Activated naive CD8-positive, alpha-beta T cell treated with anti-CD3 and anti-CD28 coated beads for 36 hours (primary cell): ENCODE results near the gene SEMA3A. TPM values are rescaled to one million over a fixed set of nuclear protein-coding genes. Genes with fewer than 3 reads are reported as not detected.

Source experiments
- DNase-seq: peaks from one replicate; pipeline ENCODE4 v3.0.0; 2021
- H3K27ac Mint-ChIP-seq: one replicate; pipeline ENCODE4 v1.8.0; 2022; ENCODE audit warnings: mild to moderate bottlenecking, moderate library complexity, mixed read lengths
- H3K27me3 Mint-ChIP-seq: one replicate; pipeline ENCODE4 v1.8.0; 2022; ENCODE audit warnings: mild to moderate bottlenecking, mixed read lengths
- H3K36me3 Mint-ChIP-seq: one replicate; pipeline ENCODE4 v1.8.0; 2021; ENCODE audit warnings: mild to moderate bottlenecking, mixed read lengths
- H3K4me1 Mint-ChIP-seq: one replicate; pipeline ENCODE4 v1.8.0; 2021; ENCODE audit warnings: mixed read lengths
- H3K4me3 Mint-ChIP-seq: one replicate; pipeline ENCODE4 v1.8.0; 2022; ENCODE audit warnings: mild to moderate bottlenecking, moderate library complexity, mixed read lengths
- H3K9me3 Mint-ChIP-seq: one replicate; pipeline ENCODE4 v1.8.0; 2022; ENCODE audit warnings: mixed read lengths
- total RNA-seq, 2 experiments: library from RNA; stranded (reverse); gene quantifications; one replicate each; pipeline ENCODE4 v1.2.3, GENCODE V29; 2021

Gene SEMA3A
- total RNA-seq, 2 experiments from 2014 or later: 1.9 to 2.2 TPM

DNA sequence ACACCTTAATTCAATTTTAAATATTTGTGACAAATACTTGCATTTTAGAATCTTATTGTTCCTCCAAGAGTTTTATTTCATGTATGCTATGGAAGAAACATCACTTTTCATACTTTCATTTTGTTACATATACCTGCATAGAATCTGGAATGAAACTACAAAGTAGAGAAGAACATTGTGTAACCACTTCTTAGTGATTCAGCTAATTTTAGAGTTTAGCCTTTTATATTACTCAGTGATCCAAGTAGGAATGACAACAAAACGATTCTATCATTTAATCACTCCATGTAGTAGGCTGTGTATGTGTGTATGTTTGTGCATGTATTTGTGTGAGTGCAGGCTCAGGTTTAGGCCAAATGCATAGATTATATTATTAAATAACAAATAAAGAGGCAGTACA is 14.4 kb upstream of the SEMA3A start:
- Mint-ChIP-seq H3K9me3 (no peaks in the 10 kb centered on the region), H3K4me1 (no peaks in the 10 kb centered on the region), H3K27ac (no peak overlapping the region), H3K4me3 (no peak overlapping the region), H3K36me3 (no peaks in the 10 kb centered on the region), H3K27me3 (no peaks in the 10 kb centered on the region)
- DNase-seq: no peak

DNA sequence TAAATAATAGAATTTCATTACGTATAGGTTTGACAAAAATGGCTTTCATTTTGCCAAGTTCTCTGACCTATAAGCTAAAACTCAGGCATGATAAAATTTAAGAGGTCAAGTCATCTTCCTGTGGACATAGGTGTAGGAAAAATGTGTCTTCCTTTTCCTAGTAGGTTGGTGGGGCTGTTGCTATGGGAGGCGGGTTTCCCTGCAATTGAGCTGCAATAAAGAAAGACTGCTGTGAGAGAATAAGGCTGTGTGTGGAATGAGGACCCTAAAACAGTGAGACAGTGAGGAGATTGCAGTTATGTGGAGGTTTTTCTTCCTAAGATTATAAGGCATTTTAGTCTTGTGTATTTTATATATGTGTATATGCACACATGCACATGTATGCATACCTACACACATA is 13.0 kb upstream of the SEMA3A start:
- DNase-seq: no peak
- Mint-ChIP-seq H3K4me1 (no peaks in the 10 kb centered on the region), H3K9me3 (no peaks in the 10 kb centered on the region), H3K27ac (no peak overlapping the region), H3K36me3 (no peaks in the 10 kb centered on the region), H3K27me3 (no peaks in the 10 kb centered on the region), H3K4me3 (no peak overlapping the region)

DNA sequence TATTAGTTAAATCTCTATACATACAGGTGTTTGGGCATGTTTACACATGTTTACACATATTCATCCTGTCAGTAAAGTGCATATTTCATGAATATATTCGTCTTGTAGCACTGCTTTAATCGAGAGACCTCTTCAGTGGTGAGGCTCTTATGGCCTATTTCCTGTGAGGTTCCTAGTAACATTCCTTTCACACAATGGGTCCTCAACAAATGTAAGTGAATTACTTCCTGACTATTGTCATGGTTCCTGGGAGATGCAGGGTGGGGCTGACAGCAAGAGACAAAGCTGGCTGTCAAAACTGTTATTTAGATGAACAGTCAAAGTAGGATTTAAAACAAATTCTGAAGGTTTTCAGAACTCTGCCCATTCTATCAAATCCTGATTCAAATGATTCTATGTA is 12.4 kb upstream of the SEMA3A start:
- H3K36me3 Mint-ChIP-seq: no peaks in the 10 kb centered on the region
- H3K4me3 Mint-ChIP-seq: no peak overlapping the region
- DNase-seq: no peak
- H3K27ac Mint-ChIP-seq: no peak overlapping the region
- H3K27me3 Mint-ChIP-seq: no peaks in the 10 kb centered on the region
- H3K4me1 Mint-ChIP-seq: no peaks in the 10 kb centered on the region
- no peaks in the 10 kb centered on the region for H3K9me3 Mint-ChIP-seq

DNA sequence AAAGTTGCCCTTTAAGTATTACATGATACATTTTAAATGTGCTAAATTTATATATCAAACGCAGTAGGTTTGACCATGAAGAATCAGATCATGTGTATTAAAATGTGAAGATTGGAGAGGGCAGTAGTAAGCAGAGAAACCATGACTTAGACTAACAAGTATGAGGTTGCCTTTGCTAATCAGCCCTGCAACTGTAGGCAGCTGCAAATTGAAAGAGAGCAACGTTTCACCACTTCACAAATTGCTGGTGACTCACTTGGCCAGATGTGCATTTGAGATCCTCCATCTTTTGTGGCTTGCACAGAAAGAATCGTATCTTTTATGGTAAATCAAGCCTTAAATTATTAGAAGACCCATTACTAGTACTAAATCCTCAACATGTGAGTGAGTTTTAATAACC is 10.1 kb upstream of the SEMA3A start:
- Mint-ChIP-seq H3K9me3 (no peaks in the 10 kb centered on the region), H3K4me3 (no peak overlapping the region), H3K4me1 (peaks cover 2% of the 10 kb centered on the region), H3K27me3 (no peaks in the 10 kb centered on the region), H3K36me3 (no peaks in the 10 kb centered on the region), H3K27ac (no peak overlapping the region)
- no peak for DNase-seq

DNA sequence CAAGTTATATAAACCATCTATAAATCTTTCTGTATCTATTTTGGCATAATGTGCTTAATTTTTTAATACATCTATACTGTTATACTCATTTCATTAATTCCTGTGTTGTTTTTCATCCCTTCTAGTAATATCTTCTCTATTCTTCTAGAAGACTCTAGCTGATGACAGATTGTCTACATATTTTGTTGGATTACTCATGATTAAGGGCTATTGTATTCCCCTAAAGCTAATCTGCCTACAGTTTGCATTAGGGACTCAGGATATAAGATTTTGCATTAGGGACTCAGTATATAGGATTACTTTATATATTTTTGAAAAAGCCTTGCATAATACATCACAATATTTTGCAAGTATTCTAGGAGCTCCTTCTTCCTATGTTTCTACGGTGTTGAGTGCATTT is 8.3 kb upstream of the SEMA3A start:
- DNase-seq: no peak
- Mint-ChIP-seq H3K27me3 (no peaks in the 10 kb centered on the region), H3K36me3 (no peaks in the 10 kb centered on the region), H3K4me1 (peaks cover 7% of the 10 kb centered on the region), H3K4me3 (no peak overlapping the region), H3K9me3 (no peaks in the 10 kb centered on the region), H3K27ac (no peak overlapping the region)

DNA sequence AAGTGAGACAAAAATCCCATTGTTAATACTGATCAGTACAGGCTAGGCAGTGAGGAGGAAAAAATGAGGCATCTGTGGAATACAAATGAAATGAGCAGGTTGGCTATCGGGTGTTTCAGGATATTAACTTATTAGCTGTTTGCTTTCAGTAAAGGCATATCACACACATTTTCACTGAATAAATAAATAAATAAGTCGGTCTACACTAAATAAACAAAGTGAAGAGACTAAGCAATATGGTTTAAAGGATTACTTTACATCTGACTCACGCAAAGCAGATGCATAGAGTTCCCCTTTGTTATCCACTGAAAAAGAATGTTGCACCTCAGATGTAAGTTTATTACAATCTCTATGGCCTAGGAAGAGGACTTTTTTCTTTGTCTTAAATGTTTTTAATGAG is 6.3 kb upstream of the SEMA3A start:
- Mint-ChIP-seq H3K9me3 (no peaks in the 10 kb centered on the region), H3K27me3 (peaks cover 5% of the 10 kb centered on the region), H3K27ac (no peak overlapping the region), H3K4me1 (peaks cover 10% of the 10 kb centered on the region), H3K36me3 (no peaks in the 10 kb centered on the region), H3K4me3 (no peak overlapping the region)
- no peak for DNase-seq

DNA sequence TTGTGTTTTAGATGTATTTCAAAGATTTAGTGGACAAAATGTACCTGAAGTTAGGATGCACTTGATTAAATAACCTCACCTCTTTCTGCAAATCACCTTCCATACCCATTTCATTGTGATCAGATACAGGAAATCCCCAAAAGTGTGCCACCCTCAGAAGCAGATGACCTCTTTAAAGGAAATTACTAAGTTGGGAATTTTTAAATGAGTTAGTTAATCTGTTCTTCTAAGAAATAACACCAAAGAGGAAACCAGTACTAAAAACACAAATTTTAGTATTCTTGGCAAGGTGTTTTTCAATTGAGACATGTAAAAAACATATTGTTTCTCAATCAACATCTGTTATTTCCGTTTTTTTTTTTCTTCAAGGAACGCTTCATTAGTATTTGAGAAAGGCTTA is 4.6 kb upstream of the SEMA3A start:
- Mint-ChIP-seq H3K4me1 (peaks cover 27% of the 10 kb centered on the region), H3K27me3 (peaks cover 14% of the 10 kb centered on the region), H3K27ac (no peak overlapping the region), H3K9me3 (no peaks in the 10 kb centered on the region), H3K36me3 (no peaks in the 10 kb centered on the region), H3K4me3 (no peak overlapping the region)
- no peak for DNase-seq

DNA sequence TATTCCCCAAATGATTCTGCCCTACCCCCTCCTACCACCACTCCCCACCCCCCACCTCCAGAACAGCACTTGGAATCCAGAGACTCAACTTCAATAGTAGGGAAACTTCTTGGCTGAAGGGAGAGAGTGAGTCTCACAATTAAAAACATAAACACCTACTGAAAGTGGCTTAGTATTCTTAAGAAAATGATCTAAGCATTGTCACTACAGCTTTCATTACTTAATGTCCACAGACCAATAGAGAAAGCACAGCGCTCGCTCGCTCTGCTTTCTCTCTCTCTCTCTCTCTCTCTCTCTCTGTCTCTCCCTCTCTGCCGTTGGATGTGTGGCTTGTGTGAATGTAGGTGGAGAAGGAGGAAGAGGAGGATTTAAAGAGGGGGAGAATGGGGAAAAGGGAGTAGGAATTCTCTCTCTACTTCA is 1.5 kb upstream of the SEMA3A start:
- H3K27me3 Mint-ChIP-seq: peaks cover 14% of the 10 kb centered on the region
- H3K9me3 Mint-ChIP-seq: no peaks in the 10 kb centered on the region
- H3K4me1 Mint-ChIP-seq: peaks cover 34% of the 10 kb centered on the region
- H3K4me3 Mint-ChIP-seq: no peak overlapping the region
- DNase-seq: no peak
- H3K27ac Mint-ChIP-seq: no peak overlapping the region
- no peaks in the 10 kb centered on the region for H3K36me3 Mint-ChIP-seq

DNA sequence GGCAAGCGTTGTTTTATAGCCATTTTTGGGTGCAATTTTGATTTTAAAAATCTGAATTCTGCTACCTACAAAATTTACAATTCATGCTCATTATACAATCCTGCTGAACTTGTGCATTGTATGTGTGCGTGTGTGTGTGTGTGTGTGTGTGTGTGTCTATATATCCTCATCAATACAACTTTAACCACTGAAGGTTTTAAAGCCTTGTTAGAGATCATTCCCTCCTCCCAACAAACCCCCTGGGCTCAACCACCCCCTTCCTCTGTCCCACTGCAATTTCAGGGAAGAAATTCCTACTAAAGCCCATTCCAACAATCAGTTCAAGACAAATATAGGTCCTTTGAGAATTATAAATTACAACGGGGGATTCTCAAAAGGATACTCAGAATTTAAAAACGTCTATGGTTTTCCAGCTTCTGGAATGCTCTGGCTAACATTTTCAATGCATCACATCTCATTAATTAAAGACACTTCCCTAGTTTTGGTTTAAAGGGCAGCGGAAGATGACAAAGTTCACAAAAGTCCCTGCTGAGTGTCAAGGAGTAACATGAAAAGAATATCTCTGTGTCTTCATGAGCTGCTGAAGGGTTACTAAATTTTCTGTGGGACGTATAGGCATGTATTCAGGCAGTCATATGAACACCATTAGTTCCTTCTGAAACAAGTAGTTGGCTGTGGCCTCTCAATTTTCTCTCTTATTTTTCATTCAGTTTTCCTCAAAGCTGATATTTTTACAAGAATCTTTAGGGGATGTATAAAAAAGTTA is 889 bp upstream of the SEMA3A start:
- Mint-ChIP-seq H3K4me3 (peak overlapping the region; percentile 93), H3K27ac (no peak overlapping the region), H3K27me3 (peaks cover 14% of the 10 kb centered on the region), H3K9me3 (no peaks in the 10 kb centered on the region), H3K4me1 (peaks cover 34% of the 10 kb centered on the region), H3K36me3 (no peaks in the 10 kb centered on the region)
- DNase-seq: no peak

DNA sequence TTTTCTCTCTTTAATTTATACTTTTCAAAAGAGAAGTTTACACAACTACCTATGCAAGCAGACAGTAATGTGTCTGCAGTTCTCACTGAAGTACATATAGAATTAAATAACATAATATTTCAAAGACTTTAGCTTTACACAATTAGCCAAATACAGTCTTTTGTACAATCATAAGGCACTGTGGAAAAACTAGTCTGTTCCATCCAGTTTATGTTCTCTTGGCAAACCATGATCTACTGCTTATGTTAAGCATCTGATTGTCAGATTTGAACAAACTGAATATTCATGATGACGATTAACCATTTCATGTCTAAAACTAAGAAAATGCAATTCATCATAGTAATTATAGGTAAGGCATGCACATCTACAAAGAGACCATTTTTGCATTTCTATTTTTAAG is 842 bp downstream of the SEMA3A start:
- Mint-ChIP-seq H3K4me3 (no peak overlapping the region), H3K27ac (no peak overlapping the region), H3K9me3 (no peaks in the 10 kb centered on the region), H3K4me1 (peaks cover 27% of the 10 kb centered on the region), H3K27me3 (peaks cover 14% of the 10 kb centered on the region), H3K36me3 (no peaks in the 10 kb centered on the region)
- DNase-seq: no peak

DNA sequence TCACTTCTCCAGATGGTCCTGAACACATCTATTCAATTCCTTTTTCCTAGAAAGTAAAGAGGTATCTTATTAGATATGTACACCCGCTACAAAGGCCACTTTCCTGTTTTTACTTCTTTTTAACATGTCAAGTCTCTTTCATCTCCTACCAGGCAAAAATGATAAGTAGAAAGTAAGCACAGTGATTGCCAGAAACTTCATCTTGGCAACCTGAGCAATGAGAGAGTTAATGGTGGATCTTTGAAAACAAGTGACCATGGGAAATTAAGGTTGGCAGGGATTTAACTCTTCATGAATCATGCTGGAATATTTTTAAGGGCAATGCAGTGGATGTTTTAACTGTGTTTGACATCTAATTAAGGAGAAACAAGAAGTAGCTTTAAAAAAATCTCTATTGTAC is 2.7 kb downstream of the SEMA3A start:
- Mint-ChIP-seq H3K9me3 (no peaks in the 10 kb centered on the region), H3K4me1 (peaks cover 38% of the 10 kb centered on the region), H3K36me3 (no peaks in the 10 kb centered on the region), H3K27me3 (peaks cover 14% of the 10 kb centered on the region), H3K4me3 (no peak overlapping the region), H3K27ac (no peak overlapping the region)
- DNase-seq: no peak

DNA sequence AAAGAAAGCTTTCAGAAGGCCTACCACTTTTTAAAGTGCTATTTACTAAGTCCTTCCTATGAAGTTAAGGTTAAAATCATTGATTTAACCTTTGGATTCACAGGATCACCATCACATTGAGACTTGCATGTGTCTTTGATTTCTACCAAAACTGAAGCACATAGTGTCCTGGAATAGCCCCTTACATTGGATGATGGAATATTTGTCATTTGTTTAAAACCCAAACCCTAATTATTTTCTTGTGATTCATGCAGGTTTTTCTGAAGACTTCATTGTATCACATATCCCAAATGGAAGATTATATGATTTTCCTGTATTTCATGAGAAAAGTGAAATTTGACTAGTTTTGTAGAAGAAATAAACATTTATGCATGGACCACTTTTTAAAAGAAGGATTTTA is 3.3 kb downstream of the SEMA3A start:
- no peaks in the 10 kb centered on the region for H3K36me3 Mint-ChIP-seq
- H3K27ac Mint-ChIP-seq: no peak overlapping the region
- DNase-seq: no peak
- H3K4me1 Mint-ChIP-seq: peaks cover 40% of the 10 kb centered on the region
- no peak overlapping the region for H3K4me3 Mint-ChIP-seq
- H3K27me3 Mint-ChIP-seq: peaks cover 13% of the 10 kb centered on the region
- H3K9me3 Mint-ChIP-seq: no peaks in the 10 kb centered on the region

DNA sequence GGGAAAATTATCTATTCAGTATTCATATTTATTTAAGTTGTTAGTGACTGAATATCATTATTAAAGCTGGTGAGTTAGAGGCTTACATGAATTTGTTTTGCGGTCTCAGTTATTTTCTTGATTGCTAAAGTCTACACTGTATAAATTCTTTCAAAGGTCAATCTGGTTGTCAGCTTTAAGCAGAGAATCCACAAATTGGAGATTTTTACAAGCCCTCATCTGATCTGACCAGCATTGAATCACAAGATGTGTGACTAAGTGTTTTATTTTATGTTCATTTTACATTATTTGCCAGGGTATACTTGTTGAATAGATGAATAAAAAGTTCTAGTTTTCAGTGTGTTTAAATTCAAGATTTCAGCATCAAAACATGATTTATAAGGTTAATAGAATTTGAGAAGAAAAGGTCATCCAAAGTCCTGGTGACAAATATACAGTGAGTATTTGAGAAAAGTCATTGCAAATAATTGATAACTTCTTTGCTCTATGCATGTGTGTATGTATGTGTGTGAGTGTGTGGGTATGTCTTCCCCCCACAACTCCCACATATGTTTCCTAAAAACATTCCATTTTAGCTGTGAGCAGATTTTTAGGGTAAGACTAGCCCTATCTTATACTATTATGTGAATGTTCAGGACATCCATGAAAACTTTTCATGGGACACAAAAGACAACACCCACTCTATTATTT is 4.4 kb downstream of the SEMA3A start:
- no peak for DNase-seq

DNA sequence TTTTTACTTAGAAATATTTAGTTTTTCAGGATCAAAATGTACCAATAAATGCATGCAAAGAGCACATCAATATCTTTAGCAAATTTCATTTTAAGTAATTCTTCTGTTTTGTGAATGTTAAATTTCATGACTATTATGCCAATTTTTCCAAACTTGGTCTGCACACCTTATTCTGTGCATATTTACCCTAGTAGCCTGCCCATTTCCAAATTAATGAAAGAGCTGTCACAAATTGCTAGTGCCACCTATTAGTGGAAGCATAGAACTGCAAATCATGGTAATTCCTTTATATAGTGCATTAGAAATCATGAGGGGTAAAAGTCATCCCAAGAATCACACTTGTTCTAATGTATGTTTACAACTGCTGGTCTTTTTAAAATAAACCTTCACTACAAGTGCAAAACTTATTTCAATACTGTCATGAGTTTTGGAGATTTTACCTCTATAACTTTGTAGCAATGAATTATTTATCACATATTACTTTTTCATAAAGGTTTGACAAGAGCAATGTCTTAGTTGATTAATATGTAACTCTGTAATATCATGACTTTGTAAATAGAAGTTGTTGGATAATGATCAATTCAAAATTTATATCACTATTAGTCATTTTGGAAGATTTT is 5.7 kb downstream of the SEMA3A start:
- Mint-ChIP-seq H3K27ac (no peak overlapping the region), H3K9me3 (no peaks in the 10 kb centered on the region), H3K4me3 (no peak overlapping the region), H3K27me3 (no peaks in the 10 kb centered on the region), H3K4me1 (peaks cover 19% of the 10 kb centered on the region), H3K36me3 (no peaks in the 10 kb centered on the region)
- no peak for DNase-seq

More for the DNA sequence above, 4.4 kb downstream of the SEMA3A start:
- Mint-ChIP-seq H3K9me3 (no peaks in the 10 kb centered on the region), H3K27ac (no peak overlapping the region), H3K27me3 (peaks cover 5% of the 10 kb centered on the region), H3K4me1 (peaks cover 30% of the 10 kb centered on the region), H3K4me3 (no peak overlapping the region), H3K36me3 (no peaks in the 10 kb centered on the region)

DNA sequence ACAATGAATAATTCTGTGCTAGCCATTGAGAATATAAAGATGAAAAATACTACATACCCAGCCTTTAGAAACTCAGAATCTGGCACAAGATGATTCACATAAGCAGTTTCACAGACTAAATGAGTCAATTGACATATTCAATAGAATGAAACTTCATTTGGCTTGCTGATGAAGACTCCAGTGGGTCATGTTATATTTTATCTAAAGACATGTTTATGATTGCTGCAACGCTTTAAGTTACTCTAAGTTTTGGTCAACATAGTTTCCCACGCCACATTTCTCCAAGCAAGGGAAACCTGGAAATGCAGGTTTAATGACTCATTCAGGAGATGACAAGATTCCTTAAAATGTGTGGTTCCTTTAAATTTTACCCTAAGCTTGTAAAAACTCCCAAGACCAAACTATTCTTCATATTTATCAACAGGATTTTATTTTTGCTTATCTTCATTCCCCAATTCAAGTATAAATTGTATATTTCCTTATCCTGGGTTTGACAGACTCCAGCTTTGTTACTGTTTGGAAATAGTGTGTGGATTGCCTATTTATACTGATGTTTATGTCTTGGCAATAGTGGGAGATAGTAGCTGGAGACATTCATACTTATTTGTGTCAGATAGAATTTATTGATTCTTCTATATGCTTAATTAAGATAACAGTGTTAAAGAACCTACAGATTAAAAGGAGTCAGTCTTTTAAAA is 6.6 kb downstream of the SEMA3A start:
- H3K4me1 Mint-ChIP-seq: peaks cover 19% of the 10 kb centered on the region
- DNase-seq: no peak
- no peaks in the 10 kb centered on the region for H3K36me3 Mint-ChIP-seq
- H3K4me3 Mint-ChIP-seq: no peak overlapping the region
- no peaks in the 10 kb centered on the region for H3K27me3 Mint-ChIP-seq
- H3K9me3 Mint-ChIP-seq: no peaks in the 10 kb centered on the region
- no peak overlapping the region for H3K27ac Mint-ChIP-seq
